Endothelial cell of umbilical vein (primary cell): ENCODE data around the gene TPR. TPM values are rescaled to one million over a fixed set of nuclear protein-coding genes. Genes with fewer than 3 reads are reported as not detected.

Source experiments
- BruUV-seq: library from RNA; stranded (reverse); fragments of 400-500 nt; replicated peaks from 2 replicates; lab custom pipeline; 2021; lab: Mats Ljungman, UMichigan
- CTCF ChIA-PET: fragments of 300-600, 350-600 bp; sonication (Branson Sonifier 250); formaldehyde crosslinking; loops from one replicate; lab custom pipeline; 2021; ENCODE audit warnings: antibody characterized with exemption, inconsistent platforms; lab: Charles Lee
- POLR2A ChIA-PET: fragments of 300-600, 350-600 bp; sonication (Branson Sonifier 250); formaldehyde crosslinking; loops from one replicate; lab custom pipeline; 2021; ENCODE audit warnings: antibody characterized with exemption, inconsistent platforms; lab: Charles Lee
- DNase-seq: peaks from one replicate; pipeline ENCODE4 v3.0.0-alpha.2; 2011; ENCODE audit warnings: low read depth, low spot score
- FAIRE-seq: peaks from 2 replicates; lab custom pipeline; 2011; peaks lifted over from hg19 to GRCh38; lab: Jason Lieb, UNC
- H2AFZ ChIP-seq: 2 replicates; pipeline ENCODE4 v1.6.0; 2012; ENCODE audit warnings: low read depth, low read length, control low read depth, inconsistent platforms
- H3K27ac ChIP-seq: 2 replicates; pipeline ENCODE4 v1.5.1; 2011; ENCODE audit warnings: low read depth, mild to moderate bottlenecking, control low read depth, low read length, moderate library complexity; ENCODE audit not compliant: insufficient read depth
- H3K27me3 ChIP-seq, 2 experiments: 2 replicates each; pipeline versions ENCODE4 v1.6.0 to v1.6.1; 2011; ENCODE audit warnings: low read length in 2 of 2, mixed read lengths in 1 of 2; ENCODE audit not compliant: control insufficient read depth in 2 of 2, insufficient read depth in 2 of 2
- H3K36me3 ChIP-seq, 2 experiments: 2 replicates in 1 of 2; 3 replicates in 1 of 2; pipeline ENCODE4 v1.5.1; 2011; ENCODE audit warnings: low read length in 2 of 2, mild to moderate bottlenecking in 1 of 2, moderate library complexity in 1 of 2; ENCODE audit not compliant: control insufficient read depth in 2 of 2, insufficient read depth in 2 of 2; ENCODE audit errors: extremely low read depth in 1 of 2
- H3K4me1 ChIP-seq: 3 replicates; pipeline ENCODE4 v1.5.1; 2011; ENCODE audit warnings: mild to moderate bottlenecking, low read length; ENCODE audit not compliant: control insufficient read depth, insufficient read depth; ENCODE audit errors: extremely low read depth
- H3K4me2 ChIP-seq: 2 replicates; pipeline ENCODE4 v1.6.1; 2011; ENCODE audit warnings: low read length, control low read depth, mixed read lengths; ENCODE audit not compliant: insufficient read depth
- H3K4me3 ChIP-seq, 3 experiments: fragments of 200-600 bp in 1 of 3; sonication (generic), shearing (Covaris generic) in 1 of 3; replicated peaks in 1 of 3; 2 replicates each; pipeline ENCODE4 v1.5.1; 2011 to 2016; ENCODE audit warnings: control low read depth in 3 of 3, low read length in 3 of 3, mild to moderate bottlenecking in 2 of 3, inconsistent platforms in 1 of 3, low read depth in 1 of 3, moderate library complexity in 1 of 3; ENCODE audit not compliant: insufficient read depth in 1 of 3
- H3K79me2 ChIP-seq: 2 replicates; pipeline ENCODE4 v1.6.0; 2012; ENCODE audit warnings: low read length, inconsistent platforms; ENCODE audit not compliant: control insufficient read depth, insufficient read depth
- H3K9ac ChIP-seq: replicated peaks from 2 replicates; pipeline ENCODE3; 2011; ENCODE audit warnings: low read length, control low read depth; ENCODE audit not compliant: insufficient read depth; ENCODE audit errors: extremely low read depth
- H3K9me1 ChIP-seq: replicated peaks from 3 replicates; pipeline ENCODE4 v1.6.0; 2011; ENCODE audit warnings: mild to moderate bottlenecking, low read length; ENCODE audit not compliant: control insufficient read depth, insufficient read depth; ENCODE audit errors: extremely low read depth
- H3K9me3 ChIP-seq: replicated peaks from 2 replicates; pipeline ENCODE4 v1.5.1; 2012; ENCODE audit warnings: low read length, inconsistent platforms; ENCODE audit not compliant: control insufficient read depth, insufficient read depth
- H4K20me1 ChIP-seq: replicated peaks from 2 replicates; pipeline ENCODE3; 2011; ENCODE audit warnings: mild to moderate bottlenecking, low read length; ENCODE audit not compliant: control insufficient read depth, insufficient read depth; ENCODE audit errors: extremely low read depth
- CTCF ChIP-seq, 2 donors: IDR thresholded peaks; 1 replicate in 1 of 2; 2 replicates in 1 of 2; pipeline ENCODE4 v1.5.1; 2011; ENCODE audit warnings: low read length in 2 of 2, mild to moderate bottlenecking in 2 of 2, moderate library complexity in 2 of 2, control low read depth in 1 of 2, inconsistent platforms in 1 of 2, low read depth in 1 of 2; ENCODE audit not compliant: insufficient read depth in 1 of 2; ENCODE audit errors: extremely low read depth in 1 of 2
- EZH2 ChIP-seq: IDR thresholded peaks from 2 replicates; pipeline ENCODE4 v1.6.1; 2012; ENCODE audit warnings: borderline replicate concordance, low read depth, mild to moderate bottlenecking, moderate library complexity, low read length, inconsistent platforms; ENCODE audit not compliant: severe bottlenecking
- FOS ChIP-seq: IDR thresholded peaks from 2 replicates; pipeline ENCODE4 v1.6.1; 2011; ENCODE audit warnings: mild to moderate bottlenecking, low read length, moderate library complexity, borderline replicate concordance; ENCODE audit not compliant: insufficient read depth
- GATA2 ChIP-seq: IDR thresholded peaks from 2 replicates; pipeline ENCODE4 v1.7.0; 2011; ENCODE audit warnings: low read depth, mild to moderate bottlenecking, moderate library complexity, mixed read lengths, low read length; ENCODE audit not compliant: insufficient read length, insufficient read depth
- JUN ChIP-seq: IDR thresholded peaks from 2 replicates; pipeline ENCODE4 v1.6.1; 2011; ENCODE audit warnings: borderline replicate concordance, low read depth; ENCODE audit not compliant: insufficient read length, insufficient read depth
- MYC ChIP-seq: IDR thresholded peaks from one replicate; pipeline ENCODE4 v1.6.1; 2011; ENCODE audit warnings: mild to moderate bottlenecking, low read depth, low read length
- POLR2A ChIP-seq: IDR thresholded peaks from 2 replicates; pipeline ENCODE4 v1.6.1; 2012; ENCODE audit warnings: low read depth, mild to moderate bottlenecking, control low read depth, low read length
- POLR2AphosphoS5 ChIP-seq: IDR thresholded peaks from 2 replicates; pipeline ENCODE4 v1.6.1; 2012; ENCODE audit warnings: low read depth, mild to moderate bottlenecking, control low read depth, low read length, moderate library complexity; ENCODE audit not compliant: insufficient read depth
- dilution Hi-C: fragments of 300-500 bp; cut with MboI; formaldehyde crosslinking; loops from one replicate; pipeline ENCODE4 v1.15.0; 2019; ENCODE audit warnings: low sequenced_read_pairs; ENCODE audit not compliant: extremely low pct_ligation_motif_present
- intact Hi-C: fragments of 100-400 bp; cut with micrococcal nuclease; formaldehyde crosslinking; loops from one replicate; pipeline ENCODE4 v1.10.0; 2022
- polyA plus RNA-seq, 4 experiments: library from polyadenylated mRNA; depleted of rRNA in 3 of 4; stranded (reverse) in 3 of 4; unstranded in 1 of 4; fragments of >200 nt; gene quantifications; 2 replicates each; pipeline versions ENCODE4 v1.2.1 to v1.2.3, GENCODE V29; 2011 to 2012; ENCODE audit warnings: missing spikeins in 1 of 4
- total RNA-seq: library from RNA; stranded (reverse); gene quantifications from 2 replicates; pipeline ENCODE4 v1.2.3, GENCODE V29; 2021
- TF ChIP-seq, protein P1 (sequence below): IDR thresholded peaks from 2 replicates; pipeline ENCODE4 v1.6.1; 2011; ENCODE audit not compliant: insufficient read depth, insufficient read length

Gene TPR
- total and polyA plus RNA-seq, 2 donors (not counting 3 experiments of a cell fraction or from before 2014, with no cell fraction given), result 49.4 to 118 TPM

- ChIA-PET POLR2A (no interaction called here), CTCF (interaction anchor here (1.2 to 1.4 kb wide), 2 partner anchors 18 to 565 kb away, joined by 4 read pairs; no protein-coding TSS in a partner anchor)
- no TSS peak for BruUV-seq
- H3K27me3 ChIP-seq, result no peaks in the 10 kb centered on the region
- FAIRE-seq, result no peak
- H3K9me1 ChIP-seq, result no peaks in the 10 kb centered on the region
- no peak overlapping the region for H2AFZ ChIP-seq
- H3K27ac ChIP-seq, result no peak overlapping the region
- H3K79me2 ChIP-seq, result no peaks in the 10 kb centered on the region
- TF ChIP-seq MYC (no peak), EZH2 (no peak), POLR2A (no peak), POLR2AphosphoS5 (no peak), JUN (no peak), FOS (no peak), GATA2 (no peak), CTCF (IDR thresholded peaks at IDR 0.05; ENCODE audit: extremely low read depth in 1 of 2, insufficient read depth in 1 of 2, low read depth in 1 of 2, low read length in 2 of 2) (no peak)
- TF ChIP-seq, protein P1, sequence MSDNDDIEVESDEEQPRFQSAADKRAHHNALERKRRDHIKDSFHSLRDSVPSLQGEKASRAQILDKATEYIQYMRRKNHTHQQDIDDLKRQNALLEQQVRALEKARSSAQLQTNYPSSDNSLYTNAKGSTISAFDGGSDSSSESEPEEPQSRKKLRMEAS, result no peak
- no peaks in the 10 kb centered on the region for H4K20me1 ChIP-seq
- H3K4me1 ChIP-seq, result no peaks in the 10 kb centered on the region
- H3K9ac ChIP-seq, result no peak overlapping the region
- H3K9me3 ChIP-seq, result no peaks in the 10 kb centered on the region
- dilution Hi-C loops, result no loop called here
- no peak for DNase-seq
- no peak overlapping the region for H3K4me2 ChIP-seq
- peaks cover 2 to 5% of the 10 kb centered on the region in 2 experiments for H3K36me3 ChIP-seq
- no peak overlapping the region for H3K4me3 ChIP-seq
- intact Hi-C loops, result no loop called here
Observed at GRCh38 chr1:186421446-186421845, 46.4 kb upstream of the TPR start.
